Cardiac fibroblast (primary cell): ENCODE data around the gene SMAD9.
A peak's percentile ranks its signal among the peaks of the same experiment; 100 is the strongest.

Source experiments
- DNase-seq, 2 donors: peaks; one replicate each; pipeline versions ENCODE4 v3.0.0 to v3.0.0-alpha.2; 2010; ENCODE audit warnings: low read depth in 2 of 2
- H3K4me3 ChIP-seq, 2 donors: replicated peaks in 1 of 2; 1 replicate in 1 of 2; 2 replicates in 1 of 2; pipeline ENCODE4 v1.5.1; 2011; ENCODE audit warnings: low read depth in 2 of 2, low read length in 2 of 2, mild to moderate bottlenecking in 2 of 2, moderate library complexity in 1 of 2
- TF ChIP-seq, protein P1 (sequence below): IDR thresholded peaks from one replicate; pipeline ENCODE4 v1.5.1; 2011; ENCODE audit warnings: low read depth, mild to moderate bottlenecking, low read length, inconsistent platforms

The SMAD9 gene

DNA sequence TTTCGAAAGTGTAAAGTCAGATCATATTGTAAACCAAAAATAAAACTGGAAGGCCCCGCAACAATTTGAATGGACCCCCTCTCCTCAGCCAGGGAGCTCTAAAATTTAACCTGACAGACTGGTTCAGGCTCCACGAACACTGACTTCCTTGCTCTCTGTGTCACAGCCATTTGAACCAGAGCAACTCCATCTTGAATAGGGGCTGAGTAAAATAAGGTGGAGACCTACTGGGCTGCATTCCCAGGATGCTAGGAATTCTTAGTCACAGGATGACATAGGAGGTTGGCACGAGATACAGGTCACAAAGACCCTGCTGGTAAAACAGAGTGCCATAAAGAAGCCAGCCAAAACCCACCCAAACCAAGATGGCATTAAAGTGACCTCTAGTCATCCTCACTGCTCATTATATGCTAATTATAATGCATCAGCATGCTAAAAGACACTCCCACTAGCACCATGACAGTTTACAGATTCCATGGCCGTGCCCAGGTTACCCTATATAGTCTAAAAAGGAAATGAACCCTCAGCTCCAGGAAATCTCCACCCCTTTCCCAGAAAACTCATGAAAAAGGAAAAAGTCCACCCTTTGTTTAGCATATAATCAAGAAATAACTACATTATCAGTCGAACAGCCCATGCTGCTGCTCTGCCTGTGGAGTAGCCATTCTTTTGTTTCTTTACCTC, 57.9 kb downstream of the SMAD9 start:
- peak; percentile 33 to 46 for DNase-seq
- no peak overlapping the region for H3K4me3 ChIP-seq
- TF ChIP-seq, protein P1, sequence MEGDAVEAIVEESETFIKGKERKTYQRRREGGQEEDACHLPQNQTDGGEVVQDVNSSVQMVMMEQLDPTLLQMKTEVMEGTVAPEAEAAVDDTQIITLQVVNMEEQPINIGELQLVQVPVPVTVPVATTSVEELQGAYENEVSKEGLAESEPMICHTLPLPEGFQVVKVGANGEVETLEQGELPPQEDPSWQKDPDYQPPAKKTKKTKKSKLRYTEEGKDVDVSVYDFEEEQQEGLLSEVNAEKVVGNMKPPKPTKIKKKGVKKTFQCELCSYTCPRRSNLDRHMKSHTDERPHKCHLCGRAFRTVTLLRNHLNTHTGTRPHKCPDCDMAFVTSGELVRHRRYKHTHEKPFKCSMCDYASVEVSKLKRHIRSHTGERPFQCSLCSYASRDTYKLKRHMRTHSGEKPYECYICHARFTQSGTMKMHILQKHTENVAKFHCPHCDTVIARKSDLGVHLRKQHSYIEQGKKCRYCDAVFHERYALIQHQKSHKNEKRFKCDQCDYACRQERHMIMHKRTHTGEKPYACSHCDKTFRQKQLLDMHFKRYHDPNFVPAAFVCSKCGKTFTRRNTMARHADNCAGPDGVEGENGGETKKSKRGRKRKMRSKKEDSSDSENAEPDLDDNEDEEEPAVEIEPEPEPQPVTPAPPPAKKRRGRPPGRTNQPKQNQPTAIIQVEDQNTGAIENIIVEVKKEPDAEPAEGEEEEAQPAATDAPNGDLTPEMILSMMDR: no peak

DNA sequence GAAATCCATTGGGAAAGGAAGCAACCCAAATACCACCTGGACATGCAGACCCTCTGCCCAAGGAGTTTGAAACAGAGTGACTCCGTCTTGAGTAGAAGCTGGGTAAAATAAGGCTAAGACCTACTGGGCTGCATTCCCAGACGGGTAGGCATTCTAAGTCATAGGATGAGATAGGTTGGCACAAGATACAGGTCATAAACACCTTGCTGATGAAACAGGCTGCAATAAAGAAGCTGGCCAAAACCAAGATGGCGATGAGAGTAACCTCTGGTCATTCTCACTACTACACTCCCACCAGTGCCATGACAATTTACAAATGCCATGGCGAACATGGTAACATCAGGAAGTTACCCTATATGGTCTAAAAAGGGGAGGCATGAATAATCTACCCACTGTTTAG, 60.8 kb downstream of the SMAD9 start:
- no peak overlapping the region for H3K4me3 ChIP-seq
- TF ChIP-seq, protein P1: no peak
- DNase-seq: no peak

DNA sequence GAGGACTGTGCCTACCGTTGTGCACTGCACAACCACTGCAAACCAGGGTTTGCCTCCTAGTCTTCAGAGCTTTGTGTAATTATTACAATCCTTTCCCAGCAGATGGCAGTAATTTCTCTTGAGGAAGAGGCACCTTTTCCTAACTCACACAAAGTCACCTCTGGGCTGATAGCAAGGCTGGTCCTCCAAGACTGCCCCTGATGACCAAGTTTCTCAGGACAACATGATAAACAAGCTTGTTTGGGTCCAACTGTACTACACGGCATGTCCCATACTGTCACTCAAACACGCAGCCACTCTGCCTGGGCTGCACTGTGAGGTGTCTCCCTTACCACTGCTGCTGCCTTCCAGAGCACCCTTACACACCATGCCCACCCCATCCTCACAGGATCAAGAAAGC, 61.7 kb downstream of the SMAD9 start:
- H3K4me3 ChIP-seq: no peak overlapping the region
- peak; percentile 74 to 75 for DNase-seq
- TF ChIP-seq, protein P1: peak; percentile 56

DNA sequence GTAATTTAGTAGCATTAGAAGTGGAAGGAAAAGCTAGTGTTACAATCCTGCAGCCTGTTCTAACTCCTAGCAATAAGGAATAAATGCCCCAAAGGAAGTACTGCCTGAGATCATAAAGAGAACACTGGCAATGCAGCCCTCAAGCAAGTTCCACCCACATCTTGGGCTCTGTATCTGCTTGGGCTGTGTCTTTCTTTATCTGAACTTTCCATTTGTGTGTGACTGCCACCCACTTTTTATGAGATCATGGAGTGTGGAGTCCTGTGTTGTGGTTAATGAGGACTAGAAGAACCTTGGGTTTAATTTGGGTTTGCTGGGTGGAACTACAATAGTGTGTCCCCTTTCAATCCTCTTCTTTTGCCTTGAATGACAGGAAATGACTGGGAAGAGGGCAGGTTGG, 62.8 kb downstream of the SMAD9 start:
- no peak for DNase-seq
- TF ChIP-seq, protein P1: no peak
- H3K4me3 ChIP-seq: no peak overlapping the region

DNA sequence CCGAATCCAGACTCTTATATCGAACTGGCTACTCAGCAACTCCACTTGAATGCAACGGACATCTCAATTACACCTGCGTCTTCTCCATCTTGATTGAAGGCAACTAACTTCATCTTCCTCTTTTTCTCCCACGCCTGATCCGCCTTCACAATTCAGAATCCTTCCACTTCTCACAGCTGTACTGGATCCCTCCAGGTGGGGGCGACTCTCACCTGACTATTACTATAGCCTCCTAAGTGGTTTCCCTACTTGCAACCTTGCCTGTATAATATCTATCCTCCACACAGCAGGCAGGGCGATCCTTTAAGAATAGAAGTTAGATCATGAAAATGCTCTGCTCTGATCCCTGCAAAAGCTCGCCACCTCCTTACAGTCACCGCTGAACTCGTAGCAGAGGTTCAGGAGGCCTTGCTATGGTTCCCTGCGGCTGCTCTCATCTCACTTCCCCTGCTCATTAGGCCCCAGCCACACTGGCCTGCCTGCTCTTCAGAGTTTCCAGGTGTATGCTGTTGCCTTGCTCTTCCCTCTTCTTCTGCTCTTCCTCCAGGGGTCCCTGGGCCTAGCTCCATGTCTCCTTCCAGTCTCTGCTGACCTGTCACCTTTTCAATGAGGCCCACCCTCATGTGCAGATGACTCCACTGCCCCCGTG, 69.1 kb downstream of the SMAD9 start:
- H3K4me3 ChIP-seq: no peak overlapping the region
- peak in 1 of 2 donors; percentile 15 for DNase-seq
- TF ChIP-seq, protein P1: peak; percentile 21

DNA sequence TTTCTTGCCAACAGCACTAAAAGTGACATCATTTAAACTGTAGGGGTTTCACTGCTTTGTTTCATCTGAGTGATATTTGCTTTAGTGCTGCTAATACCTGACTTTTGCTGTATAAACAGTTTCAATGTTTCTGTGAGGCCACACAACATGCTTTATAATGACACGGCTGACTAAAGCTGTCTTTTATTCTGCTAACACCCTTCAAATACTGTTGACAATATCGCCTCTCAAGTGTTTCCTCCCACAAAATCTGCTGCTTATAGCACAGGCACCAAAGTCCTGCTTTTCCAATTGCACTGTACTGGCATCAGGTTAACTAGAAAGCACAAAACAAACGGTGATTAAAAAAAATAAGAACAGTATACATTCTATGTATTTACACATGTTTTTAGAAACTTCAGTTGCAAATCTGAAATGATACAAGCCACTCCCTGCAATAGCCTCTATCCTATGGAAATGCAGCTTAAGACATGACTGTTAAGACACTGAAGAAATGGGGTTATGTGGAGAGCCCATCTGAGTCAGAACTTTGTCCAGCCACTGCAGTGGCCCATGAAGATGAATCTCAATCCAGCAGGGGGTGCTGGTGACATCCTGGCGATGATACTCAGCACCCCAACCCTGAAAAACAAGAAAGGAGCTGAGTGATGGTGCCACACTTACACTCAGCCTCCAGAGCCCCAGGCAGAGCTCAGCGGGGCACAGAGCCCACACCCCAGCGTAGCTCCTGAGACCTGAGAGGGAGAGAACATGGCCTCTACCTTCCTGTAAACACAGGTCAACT, 71.6 kb downstream of the SMAD9 start:
- DNase-seq: peak; percentile 11 to 30
- no peak overlapping the region for H3K4me3 ChIP-seq
- TF ChIP-seq, protein P1: no peak
